GM12878 (cell line): Measurements from ENCODE around the gene PF4V1. TPM values are rescaled to one million over a fixed set of nuclear protein-coding genes. Genes with fewer than 3 reads are reported as not detected.

Experiments used
- ATAC-seq: fragments of 200-7000 bp; cut with Tn5 transposase; 3 replicates; pipeline ENCODE4 v1.9.1; 2020; ENCODE audit warnings: mild to moderate bottlenecking, moderate library complexity
- BruUV-seq: library from RNA; stranded (reverse); fragments of 400-500 nt; replicated peaks from 2 replicates; lab custom pipeline; 2021; lab: Mats Ljungman, UMichigan
- CTCF ChIA-PET: fragments of 300-600 bp; sonication (Branson Sonifier 250); formaldehyde crosslinking; extraction: SDS; loops from one replicate; lab custom pipeline; 2021; ENCODE audit warnings: inconsistent platforms; lab: Yijun Ruan, JAX
- POLR2A ChIA-PET: fragments of 350-600 bp; formaldehyde crosslinking; extraction: SDS; loops from one replicate; lab custom pipeline; 2021; ENCODE audit warnings: inconsistent platforms; lab: Charles Lee
- RAD21 ChIA-PET: fragments of 300-600 bp; sonication (Branson Sonifier 250); formaldehyde crosslinking; loops from one replicate; lab custom pipeline; 2023; ENCODE audit warnings: antibody characterized with exemption; ENCODE audit not compliant: unreplicated experiment; lab: Charles Lee
- SMC1A ChIA-PET: fragments of 300-600 bp; sonication (Branson Sonifier 250); formaldehyde crosslinking; loops from one replicate; lab custom pipeline; 2023; ENCODE audit not compliant: unreplicated experiment, uncharacterized antibody; lab: Charles Lee
- DNase-seq: peaks from one replicate; pipeline ENCODE4 v3.0.0-alpha.2; 2011; ENCODE audit warnings: low read depth, low spot score
- FAIRE-seq: peaks from 3 replicates; lab custom pipeline; 2011; peaks lifted over from hg19 to GRCh38; lab: Jason Lieb, UNC
- H2AFZ ChIP-seq: 2 replicates; pipeline ENCODE4 v1.6.0; 2011; ENCODE audit warnings: low read depth, low read length, control low read depth; ENCODE audit not compliant: control insufficient read depth
- H3K27ac ChIP-seq: 2 replicates; pipeline ENCODE4 v1.5.1; 2011; ENCODE audit warnings: control low read depth; ENCODE audit not compliant: control insufficient read depth, insufficient read depth
- H3K27me3 ChIP-seq, 2 experiments: replicated peaks in 1 of 2; 2 replicates each; pipeline versions ENCODE4 v1.6.0 to v1.6.1; 2011; ENCODE audit warnings: low read length in 1 of 2; ENCODE audit not compliant: control insufficient read depth in 2 of 2, insufficient read depth in 2 of 2
- H3K36me3 ChIP-seq, 2 experiments: 2 replicates each; pipeline ENCODE4 v1.5.1; 2011; ENCODE audit warnings: low read length in 1 of 2; ENCODE audit not compliant: control insufficient read depth in 2 of 2, insufficient read depth in 2 of 2
- H3K4me1 ChIP-seq: 2 replicates; pipeline ENCODE4 v1.6.1; 2011; ENCODE audit warnings: mild to moderate bottlenecking, low read length, moderate library complexity, mixed read lengths; ENCODE audit not compliant: control insufficient read depth, insufficient read depth
- H3K4me2 ChIP-seq: 2 replicates; pipeline ENCODE4 v1.6.0; 2011; ENCODE audit warnings: control low read depth; ENCODE audit not compliant: control insufficient read depth, insufficient read depth
- H3K4me3 ChIP-seq: fragments of 200-600 bp; sonication (generic); 2 replicates; pipeline ENCODE4 v1.5.1; 2016
- H3K79me2 ChIP-seq: 2 replicates; pipeline ENCODE4 v1.6.0; 2011; ENCODE audit warnings: low read length; ENCODE audit not compliant: control insufficient read depth, insufficient read depth
- H3K9ac ChIP-seq: 2 replicates; pipeline ENCODE4 v1.8.0; 2011; ENCODE audit warnings: low read length, control low read depth, mixed read lengths; ENCODE audit not compliant: control insufficient read depth, insufficient read depth
- H3K9me3 ChIP-seq: replicated peaks from 3 replicates; pipeline ENCODE4 v1.5.1; 2011; ENCODE audit warnings: mild to moderate bottlenecking, low read length; ENCODE audit not compliant: control insufficient read depth, insufficient read depth
- H4K20me1 ChIP-seq: 2 replicates; pipeline ENCODE4 v1.6.0; 2011; ENCODE audit not compliant: control insufficient read depth, insufficient read depth
- CBFB ChIP-seq: IDR thresholded peaks from 2 replicates; pipeline ENCODE4 v1.6.1; 2016; ENCODE audit warnings: antibody characterized with exemption, low read depth
- CHD2 ChIP-seq: IDR thresholded peaks from 2 replicates; pipeline ENCODE4 v1.6.1; 2011; ENCODE audit warnings: low read depth, low read length, improper control_type of control experiment, borderline replicate concordance
- NFXL1 ChIP-seq: fragments of 450-650 bp; IDR thresholded peaks from 2 replicates; pipeline ENCODE4 v1.6.1; 2017; ENCODE audit warnings: antibody characterized with exemption, mild to moderate bottlenecking, borderline replicate concordance
- RBBP5 ChIP-seq: fragments of 200-600 bp; sonication (generic); conservative IDR thresholded peaks from 2 replicates; pipeline ENCODE4 v1.6.1; 2016
- WGBS: methylation state at CpG from one replicate; pipeline ENCODE4 v1.1.6; 2016; ENCODE audit warnings: low lambda C conversion rate; ENCODE audit not compliant: insufficient replicate concordance, insufficient coverage; ENCODE audit errors: missing lambda C conversion rate; 5-methylcytosine and 5-hydroxymethylcytosine counted together
- in situ Hi-C: fragments of 300-500 bp; cut with MboI; formaldehyde crosslinking; loops from 9 replicates; pipeline ENCODE4 v1.14.3; 2018; ENCODE audit warnings: mixed read lengths
- intact Hi-C: fragments of 100-400 bp; cut with micrococcal nuclease; formaldehyde crosslinking; loops from one replicate; pipeline ENCODE4 v1.14.2; 2022; ENCODE audit not compliant: unreplicated experiment
- polyA plus RNA-seq, 11 experiments: library from polyadenylated mRNA; depleted of rRNA in 4 of 11; unstranded in 6 of 11; stranded (reverse) in 5 of 11; fragments of >200 nt; fragmentation: Nextera tagmentation in 4 of 11; fragmentation: Illumina TruSeq in 1 of 11; extraction: Ambion mirVana in 4 of 11; extraction: Trizol in 1 of 11; gene quantifications; 1 replicate in 1 of 11; 2 replicates in 10 of 11; pipeline versions ENCODE4 v1.2.1 to v1.2.3, GENCODE V29; 2011 to 2016; ENCODE audit warnings: inconsistent platforms in 2 of 11, missing spikeins in 2 of 11, low read depth in 1 of 11
- total RNA-seq, 4 experiments: library from RNA; depleted of rRNA in 3 of 4; stranded (reverse); fragments of >200 nt in 3 of 4; fragmentation: Illumina TruSeq in 1 of 4; extraction: Trizol in 1 of 4; gene quantifications; 2 replicates each; pipeline versions ENCODE4 v1.2.1 to v1.2.3, GENCODE V29; 2013 to 2021
- TF ChIP-seq, protein P1 (sequence below): IDR thresholded peaks from 2 replicates; pipeline ENCODE4 v1.6.1; 2012; ENCODE audit warnings: improper control_type of control experiment, low read depth, low read length; ENCODE audit not compliant: insufficient replicate concordance
- TF ChIP-seq, protein P2 (sequence below): fragments of 450-650 bp; IDR thresholded peaks from 2 replicates; pipeline ENCODE4 v1.6.1; 2017; ENCODE audit warnings: mild to moderate bottlenecking
- TF ChIP-seq, protein P3 (sequence below): fragments of 450-650 bp; IDR thresholded peaks from 2 replicates; pipeline ENCODE4 v1.6.1; 2018; ENCODE audit warnings: borderline replicate concordance, mild to moderate bottlenecking; ENCODE audit not compliant: partially characterized antibody
- TF ChIP-seq, protein P4 (sequence below): IDR thresholded peaks from 2 replicates; pipeline ENCODE4 v1.6.1; 2011; ENCODE audit warnings: low read depth, low read length, improper control_type of control experiment, borderline replicate concordance
- TF ChIP-seq, protein P5 (sequence below): IDR thresholded peaks from 2 replicates; pipeline ENCODE4 v1.6.1; 2012; ENCODE audit warnings: low read depth, low read length, improper control_type of control experiment
- TF ChIP-seq, protein P6 (sequence below): IDR thresholded peaks from 2 replicates; pipeline ENCODE4 v1.6.1; 2012; ENCODE audit warnings: low read depth, low read length, improper control_type of control experiment

The PF4V1 gene
- total and polyA plus RNA-seq, 10 of the 15 experiments (the other 5 are each of a cell fraction or from before 2014, with no cell fraction given): not detected

DNA sequence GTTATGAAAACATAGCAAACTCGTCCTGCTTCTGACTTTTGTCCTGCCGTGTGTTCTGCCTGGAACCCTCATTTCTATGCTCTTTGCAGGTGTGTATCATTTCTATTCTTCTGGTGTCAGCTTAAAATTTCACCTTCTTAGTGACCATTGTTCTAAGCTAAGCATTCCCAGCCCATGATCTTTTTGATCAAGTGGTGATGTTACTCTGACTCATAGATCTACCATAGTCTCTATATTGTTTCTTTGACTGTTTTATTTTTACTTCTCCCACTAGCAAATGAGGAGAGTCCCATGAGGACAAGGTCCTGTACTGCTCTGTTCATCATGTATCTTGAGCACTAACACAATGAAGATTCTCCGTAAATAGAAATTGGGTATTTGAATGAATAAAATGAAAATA, 30.7 kb upstream of the PF4V1 start:
- H2AFZ ChIP-seq: no peak overlapping the region
- H3K27me3 ChIP-seq: no peaks in the 10 kb centered on the region
- H3K36me3 ChIP-seq: no peaks in the 10 kb centered on the region
- no peaks in the 10 kb centered on the region for H3K4me1 ChIP-seq
- WGBS: 33% methylated on average over 3 of the region's 3 CpGs
- no peak for FAIRE-seq
- no peaks in the 10 kb centered on the region for H4K20me1 ChIP-seq
- intact Hi-C loops (no loop called here), in situ Hi-C loops (no loop called here)
- ChIA-PET RAD21 (no interaction called here), CTCF (no interaction called here), SMC1A (interaction anchor here (1.4 kb wide), 1 partner anchor 18 kb away, joined by 3 read pairs; no protein-coding TSS in a partner anchor), POLR2A (no interaction called here)
- no peak overlapping the region for H3K4me2 ChIP-seq
- no peak overlapping the region for H3K27ac ChIP-seq
- no peak for ATAC-seq
- no peaks in the 10 kb centered on the region for H3K79me2 ChIP-seq
- BruUV-seq: no TSS peak
- DNase-seq: no peak
- H3K4me3 ChIP-seq: no peak overlapping the region
- no peak overlapping the region for H3K9ac ChIP-seq
- H3K9me3 ChIP-seq: no peaks in the 10 kb centered on the region
- TF ChIP-seq, protein P1, sequence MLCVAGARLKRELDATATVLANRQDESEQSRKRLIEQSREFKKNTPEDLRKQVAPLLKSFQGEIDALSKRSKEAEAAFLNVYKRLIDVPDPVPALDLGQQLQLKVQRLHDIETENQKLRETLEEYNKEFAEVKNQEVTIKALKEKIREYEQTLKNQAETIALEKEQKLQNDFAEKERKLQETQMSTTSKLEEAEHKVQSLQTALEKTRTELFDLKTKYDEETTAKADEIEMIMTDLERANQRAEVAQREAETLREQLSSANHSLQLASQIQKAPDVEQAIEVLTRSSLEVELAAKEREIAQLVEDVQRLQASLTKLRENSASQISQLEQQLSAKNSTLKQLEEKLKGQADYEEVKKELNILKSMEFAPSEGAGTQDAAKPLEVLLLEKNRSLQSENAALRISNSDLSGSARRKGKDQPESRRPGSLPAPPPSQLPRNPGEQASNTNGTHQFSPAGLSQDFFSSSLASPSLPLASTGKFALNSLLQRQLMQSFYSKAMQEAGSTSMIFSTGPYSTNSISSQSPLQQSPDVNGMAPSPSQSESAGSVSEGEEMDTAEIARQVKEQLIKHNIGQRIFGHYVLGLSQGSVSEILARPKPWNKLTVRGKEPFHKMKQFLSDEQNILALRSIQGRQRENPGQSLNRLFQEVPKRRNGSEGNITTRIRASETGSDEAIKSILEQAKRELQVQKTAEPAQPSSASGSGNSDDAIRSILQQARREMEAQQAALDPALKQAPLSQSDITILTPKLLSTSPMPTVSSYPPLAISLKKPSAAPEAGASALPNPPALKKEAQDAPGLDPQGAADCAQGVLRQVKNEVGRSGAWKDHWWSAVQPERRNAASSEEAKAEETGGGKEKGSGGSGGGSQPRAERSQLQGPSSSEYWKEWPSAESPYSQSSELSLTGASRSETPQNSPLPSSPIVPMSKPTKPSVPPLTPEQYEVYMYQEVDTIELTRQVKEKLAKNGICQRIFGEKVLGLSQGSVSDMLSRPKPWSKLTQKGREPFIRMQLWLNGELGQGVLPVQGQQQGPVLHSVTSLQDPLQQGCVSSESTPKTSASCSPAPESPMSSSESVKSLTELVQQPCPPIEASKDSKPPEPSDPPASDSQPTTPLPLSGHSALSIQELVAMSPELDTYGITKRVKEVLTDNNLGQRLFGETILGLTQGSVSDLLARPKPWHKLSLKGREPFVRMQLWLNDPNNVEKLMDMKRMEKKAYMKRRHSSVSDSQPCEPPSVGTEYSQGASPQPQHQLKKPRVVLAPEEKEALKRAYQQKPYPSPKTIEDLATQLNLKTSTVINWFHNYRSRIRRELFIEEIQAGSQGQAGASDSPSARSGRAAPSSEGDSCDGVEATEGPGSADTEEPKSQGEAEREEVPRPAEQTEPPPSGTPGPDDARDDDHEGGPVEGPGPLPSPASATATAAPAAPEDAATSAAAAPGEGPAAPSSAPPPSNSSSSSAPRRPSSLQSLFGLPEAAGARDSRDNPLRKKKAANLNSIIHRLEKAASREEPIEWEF: no peak
- TF ChIP-seq, protein P2, sequence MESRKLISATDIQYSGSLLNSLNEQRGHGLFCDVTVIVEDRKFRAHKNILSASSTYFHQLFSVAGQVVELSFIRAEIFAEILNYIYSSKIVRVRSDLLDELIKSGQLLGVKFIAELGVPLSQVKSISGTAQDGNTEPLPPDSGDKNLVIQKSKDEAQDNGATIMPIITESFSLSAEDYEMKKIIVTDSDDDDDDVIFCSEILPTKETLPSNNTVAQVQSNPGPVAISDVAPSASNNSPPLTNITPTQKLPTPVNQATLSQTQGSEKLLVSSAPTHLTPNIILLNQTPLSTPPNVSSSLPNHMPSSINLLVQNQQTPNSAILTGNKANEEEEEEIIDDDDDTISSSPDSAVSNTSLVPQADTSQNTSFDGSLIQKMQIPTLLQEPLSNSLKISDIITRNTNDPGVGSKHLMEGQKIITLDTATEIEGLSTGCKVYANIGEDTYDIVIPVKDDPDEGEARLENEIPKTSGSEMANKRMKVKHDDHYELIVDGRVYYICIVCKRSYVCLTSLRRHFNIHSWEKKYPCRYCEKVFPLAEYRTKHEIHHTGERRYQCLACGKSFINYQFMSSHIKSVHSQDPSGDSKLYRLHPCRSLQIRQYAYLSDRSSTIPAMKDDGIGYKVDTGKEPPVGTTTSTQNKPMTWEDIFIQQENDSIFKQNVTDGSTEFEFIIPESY: no peak
- TF ChIP-seq CBFB (no peak), NFXL1 (no peak), RBBP5 (no peak), CHD2 (no peak)
- TF ChIP-seq, protein P3, sequence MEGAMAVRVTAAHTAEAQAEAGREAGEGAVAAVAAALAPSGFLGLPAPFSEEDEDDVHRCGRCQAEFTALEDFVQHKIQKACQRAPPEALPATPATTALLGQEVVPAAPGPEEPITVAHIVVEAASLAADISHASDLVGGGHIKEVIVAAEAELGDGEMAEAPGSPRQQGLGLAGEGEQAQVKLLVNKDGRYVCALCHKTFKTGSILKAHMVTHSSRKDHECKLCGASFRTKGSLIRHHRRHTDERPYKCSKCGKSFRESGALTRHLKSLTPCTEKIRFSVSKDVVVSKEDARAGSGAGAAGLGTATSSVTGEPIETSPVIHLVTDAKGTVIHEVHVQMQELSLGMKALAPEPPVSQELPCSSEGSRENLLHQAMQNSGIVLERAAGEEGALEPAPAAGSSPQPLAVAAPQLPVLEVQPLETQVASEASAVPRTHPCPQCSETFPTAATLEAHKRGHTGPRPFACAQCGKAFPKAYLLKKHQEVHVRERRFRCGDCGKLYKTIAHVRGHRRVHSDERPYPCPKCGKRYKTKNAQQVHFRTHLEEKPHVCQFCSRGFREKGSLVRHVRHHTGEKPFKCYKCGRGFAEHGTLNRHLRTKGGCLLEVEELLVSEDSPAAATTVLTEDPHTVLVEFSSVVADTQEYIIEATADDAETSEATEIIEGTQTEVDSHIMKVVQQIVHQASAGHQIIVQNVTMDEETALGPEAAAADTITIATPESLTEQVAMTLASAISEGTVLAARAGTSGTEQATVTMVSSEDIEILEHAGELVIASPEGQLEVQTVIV: no peak
- TF ChIP-seq, protein P4, sequence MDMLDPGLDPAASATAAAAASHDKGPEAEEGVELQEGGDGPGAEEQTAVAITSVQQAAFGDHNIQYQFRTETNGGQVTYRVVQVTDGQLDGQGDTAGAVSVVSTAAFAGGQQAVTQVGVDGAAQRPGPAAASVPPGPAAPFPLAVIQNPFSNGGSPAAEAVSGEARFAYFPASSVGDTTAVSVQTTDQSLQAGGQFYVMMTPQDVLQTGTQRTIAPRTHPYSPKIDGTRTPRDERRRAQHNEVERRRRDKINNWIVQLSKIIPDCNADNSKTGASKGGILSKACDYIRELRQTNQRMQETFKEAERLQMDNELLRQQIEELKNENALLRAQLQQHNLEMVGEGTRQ: no peak
- TF ChIP-seq, protein P5, sequence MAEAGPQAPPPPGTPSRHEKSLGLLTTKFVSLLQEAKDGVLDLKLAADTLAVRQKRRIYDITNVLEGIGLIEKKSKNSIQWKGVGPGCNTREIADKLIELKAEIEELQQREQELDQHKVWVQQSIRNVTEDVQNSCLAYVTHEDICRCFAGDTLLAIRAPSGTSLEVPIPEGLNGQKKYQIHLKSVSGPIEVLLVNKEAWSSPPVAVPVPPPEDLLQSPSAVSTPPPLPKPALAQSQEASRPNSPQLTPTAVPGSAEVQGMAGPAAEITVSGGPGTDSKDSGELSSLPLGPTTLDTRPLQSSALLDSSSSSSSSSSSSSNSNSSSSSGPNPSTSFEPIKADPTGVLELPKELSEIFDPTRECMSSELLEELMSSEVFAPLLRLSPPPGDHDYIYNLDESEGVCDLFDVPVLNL: no peak
- TF ChIP-seq, protein P6, sequence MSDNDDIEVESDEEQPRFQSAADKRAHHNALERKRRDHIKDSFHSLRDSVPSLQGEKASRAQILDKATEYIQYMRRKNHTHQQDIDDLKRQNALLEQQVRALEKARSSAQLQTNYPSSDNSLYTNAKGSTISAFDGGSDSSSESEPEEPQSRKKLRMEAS: no peak
